HG03025 (cell line): Measurements from ENCODE around the gene IL17RE.
"Not testable (repeated sequence)": the region's sequence is repeated elsewhere in the genome, so short reads cannot be mapped to it uniquely, and the experiment has no call there.

Source experiments
- ATAC-seq: cut with Tn5 transposase; IDR thresholded peaks from one replicate; pipeline ENCODE4 v1.9.1; 2021; ENCODE audit warnings: mild to moderate bottlenecking, moderate library complexity; ENCODE audit not compliant: unreplicated experiment, low FRiP score

The IL17RE gene

GRCh38 chr3:9902372-9903237 lies at the start of gene IL17RE:
IL17RE (plus strand) TSS chr3:9902848; CDS start chr3:9902933, 85 bp downstream.
- no peak for ATAC-seq

- not testable (repeated sequence) for ATAC-seq
Observed at GRCh38 chr3:9854291-9854940, 48.2 kb upstream of the IL17RE start.

GRCh38 chr3:9855594-9855993 lies 47.1 kb upstream of the IL17RE start:
- ATAC-seq: no peak

- ATAC-seq: no peak
Observed at GRCh38 chr3:9859530-9860025, 43.1 kb upstream of the IL17RE start.

GRCh38 chr3:9861201-9861600 lies 41.4 kb upstream of the IL17RE start:
- no peak for ATAC-seq

GRCh38 chr3:9861626-9862130 lies 41.0 kb upstream of the IL17RE start:
- ATAC-seq: no peak

GRCh38 chr3:9862391-9863057 lies 40.1 kb upstream of the IL17RE start:
- ATAC-seq: no peak

GRCh38 chr3:9863058-9863772 lies 39.4 kb upstream of the IL17RE start:
- no peak for ATAC-seq

- ATAC-seq: no peak
Observed at GRCh38 chr3:9864200-9864927, 38.3 kb upstream of the IL17RE start.

GRCh38 chr3:9865125-9865637 lies 37.5 kb upstream of the IL17RE start:
- ATAC-seq: not testable (repeated sequence)

- no peak for ATAC-seq
Observed at GRCh38 chr3:9866639-9867038, 36.0 kb upstream of the IL17RE start.

- ATAC-seq: no peak
Observed at GRCh38 chr3:9867106-9867505, 35.5 kb upstream of the IL17RE start.

- ATAC-seq: no peak
Observed at GRCh38 chr3:9869955-9870354, 32.7 kb upstream of the IL17RE start.

- ATAC-seq: no peak
Observed at GRCh38 chr3:9870978-9871377, 31.7 kb upstream of the IL17RE start.

- not testable (repeated sequence) for ATAC-seq
Observed at GRCh38 chr3:9872067-9872466, 30.6 kb upstream of the IL17RE start.

- no peak for ATAC-seq
Observed at GRCh38 chr3:9875448-9875847, 27.2 kb upstream of the IL17RE start.

- ATAC-seq: not testable (repeated sequence)
Observed at GRCh38 chr3:9876255-9876654, 26.4 kb upstream of the IL17RE start.

- no peak for ATAC-seq
Observed at GRCh38 chr3:9876991-9877390, 25.7 kb upstream of the IL17RE start.

GRCh38 chr3:9878700-9879099 lies 23.9 kb upstream of the IL17RE start:
- no peak for ATAC-seq
